KG1 (cell line): ENCODE measurements around the gene CD63.

Experiments used
- DNase-seq: peaks from one replicate; lab custom pipeline; 2025; lab: John Stamatoyannopoulos, UW

CD63 gene

DNA sequence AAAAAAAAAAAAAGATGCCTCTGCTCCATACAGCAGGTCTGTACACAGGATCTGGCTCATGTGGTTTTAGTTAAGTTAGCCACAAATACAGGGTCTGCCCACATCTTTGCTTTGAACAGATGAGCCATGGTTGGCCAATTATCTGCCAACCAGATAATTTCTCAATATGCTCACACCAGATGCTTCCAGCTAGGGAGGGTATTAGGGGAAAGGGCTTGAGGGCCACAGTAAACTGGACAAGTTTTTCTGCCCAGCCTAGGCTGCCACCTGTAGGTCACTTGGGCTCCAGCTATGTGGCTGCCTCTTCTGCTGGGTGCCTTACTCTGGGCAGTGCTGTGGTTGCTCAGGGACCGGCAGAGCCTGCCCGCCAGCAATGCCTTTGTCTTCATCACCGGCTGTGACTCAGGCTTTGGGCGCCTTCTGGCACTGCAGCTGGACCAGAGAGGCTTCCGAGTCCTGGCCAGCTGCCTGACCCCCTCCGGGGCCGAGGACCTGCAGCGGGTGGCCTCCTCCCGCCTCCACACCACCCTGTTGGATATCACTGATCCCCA is 7.8 kb downstream of the CD63 start:
- no peak for DNase-seq

DNA sequence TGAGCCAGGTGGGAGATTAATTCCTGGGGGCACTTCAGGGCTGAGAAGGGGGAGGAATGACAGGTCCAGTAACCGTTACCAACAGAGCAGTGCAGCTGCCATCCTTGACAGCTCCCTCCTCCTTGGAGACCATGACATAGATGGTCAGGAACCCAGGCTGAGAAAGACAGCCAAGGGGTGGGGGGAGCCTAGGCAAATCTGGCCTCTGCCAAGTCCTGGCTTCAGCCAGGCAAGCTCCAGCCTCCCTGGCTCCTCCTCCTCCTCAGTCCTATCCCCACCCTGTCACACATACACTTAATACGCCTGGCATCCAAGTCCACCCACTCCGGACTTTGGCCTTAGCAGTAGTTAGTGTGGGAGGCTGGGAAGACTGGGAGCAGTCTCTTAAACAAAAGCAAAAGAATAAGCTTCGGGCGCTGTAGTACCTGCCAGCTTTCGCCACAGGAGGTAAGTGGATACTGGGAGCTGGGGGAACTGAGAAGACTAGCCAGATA is 8.7 kb downstream of the CD63 start, which contains the start of gene RDH5:
RDH5 (plus strand) TSS at position 323 of the 494 bp plus-strand sequence. CDS start 792 bp downstream, outside the sequence.
- no peak for DNase-seq

DNA sequence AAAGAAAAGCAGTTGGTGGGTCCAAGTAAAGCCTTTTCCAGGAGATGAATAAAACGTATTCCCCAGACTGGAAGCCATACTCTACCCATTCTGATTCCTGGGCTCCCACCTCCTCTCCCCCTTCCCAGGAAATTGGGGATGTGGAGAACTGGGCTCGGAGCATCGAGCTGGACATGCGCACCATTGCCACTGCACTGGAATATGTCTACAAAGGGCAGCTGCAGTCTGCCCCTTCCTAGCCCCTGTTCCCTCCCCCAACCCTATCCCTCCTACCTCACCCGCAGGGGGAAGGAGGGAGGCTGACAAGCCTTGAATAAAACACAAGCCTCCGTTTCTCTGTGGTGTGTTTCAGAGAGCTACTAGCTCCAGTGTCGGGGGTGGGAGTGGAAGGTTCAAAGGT is 9.4 kb downstream of the CD63 start:
- DNase-seq, result no peak

DNA sequence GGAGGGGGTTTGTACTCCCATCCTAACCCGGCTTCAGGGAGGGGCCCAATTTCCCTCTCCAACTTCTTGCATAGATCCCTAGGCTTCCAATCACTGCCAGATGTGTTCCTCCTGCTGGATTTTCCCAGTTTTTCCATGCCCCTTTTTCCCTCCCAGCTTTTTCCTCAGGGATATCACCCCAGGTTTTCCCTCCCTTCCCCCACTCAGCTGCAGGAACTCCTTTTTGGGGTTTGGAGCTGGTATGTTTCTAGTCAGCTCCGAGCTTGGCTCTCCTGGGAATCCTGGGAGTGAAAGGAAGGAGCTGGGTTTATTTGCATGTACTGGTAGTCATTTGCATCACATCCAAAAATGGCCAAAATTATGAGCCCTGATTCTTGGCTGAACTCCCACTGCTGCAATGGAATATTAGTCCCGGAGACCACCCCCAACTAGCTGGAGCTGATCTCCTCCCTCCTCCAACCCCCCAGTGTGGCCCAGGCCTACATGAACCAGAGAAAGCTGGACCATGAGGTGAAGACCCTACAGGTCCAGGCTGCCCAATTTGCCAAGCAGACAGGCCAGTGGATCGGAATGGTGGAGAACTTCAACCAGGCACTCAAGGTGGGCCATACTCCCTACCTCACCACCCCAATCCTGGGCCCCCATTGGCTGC is 10.1 kb downstream of the CD63 start:
- DNase-seq, result no peak

DNA sequence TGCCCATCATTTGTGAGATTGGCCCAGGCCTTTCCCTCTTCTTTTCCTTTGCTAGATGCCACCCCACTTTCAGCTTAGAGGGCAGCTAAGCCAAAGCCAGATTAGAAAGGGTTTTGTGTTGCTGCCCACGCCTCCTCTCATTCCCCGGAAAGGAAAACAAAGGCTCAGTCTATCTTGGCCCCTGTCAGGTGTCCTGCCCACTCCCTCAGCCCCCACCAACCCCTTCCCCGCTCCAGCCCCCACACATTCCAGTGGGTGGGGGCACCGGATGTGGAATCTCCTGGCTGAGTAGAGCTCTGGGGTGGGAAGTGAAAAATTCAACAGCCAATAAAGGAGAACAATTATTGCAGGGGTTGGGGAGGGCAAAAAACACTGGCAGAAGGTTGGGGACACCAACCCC is 10.8 kb downstream of the CD63 start:
- DNase-seq, result no peak

DNA sequence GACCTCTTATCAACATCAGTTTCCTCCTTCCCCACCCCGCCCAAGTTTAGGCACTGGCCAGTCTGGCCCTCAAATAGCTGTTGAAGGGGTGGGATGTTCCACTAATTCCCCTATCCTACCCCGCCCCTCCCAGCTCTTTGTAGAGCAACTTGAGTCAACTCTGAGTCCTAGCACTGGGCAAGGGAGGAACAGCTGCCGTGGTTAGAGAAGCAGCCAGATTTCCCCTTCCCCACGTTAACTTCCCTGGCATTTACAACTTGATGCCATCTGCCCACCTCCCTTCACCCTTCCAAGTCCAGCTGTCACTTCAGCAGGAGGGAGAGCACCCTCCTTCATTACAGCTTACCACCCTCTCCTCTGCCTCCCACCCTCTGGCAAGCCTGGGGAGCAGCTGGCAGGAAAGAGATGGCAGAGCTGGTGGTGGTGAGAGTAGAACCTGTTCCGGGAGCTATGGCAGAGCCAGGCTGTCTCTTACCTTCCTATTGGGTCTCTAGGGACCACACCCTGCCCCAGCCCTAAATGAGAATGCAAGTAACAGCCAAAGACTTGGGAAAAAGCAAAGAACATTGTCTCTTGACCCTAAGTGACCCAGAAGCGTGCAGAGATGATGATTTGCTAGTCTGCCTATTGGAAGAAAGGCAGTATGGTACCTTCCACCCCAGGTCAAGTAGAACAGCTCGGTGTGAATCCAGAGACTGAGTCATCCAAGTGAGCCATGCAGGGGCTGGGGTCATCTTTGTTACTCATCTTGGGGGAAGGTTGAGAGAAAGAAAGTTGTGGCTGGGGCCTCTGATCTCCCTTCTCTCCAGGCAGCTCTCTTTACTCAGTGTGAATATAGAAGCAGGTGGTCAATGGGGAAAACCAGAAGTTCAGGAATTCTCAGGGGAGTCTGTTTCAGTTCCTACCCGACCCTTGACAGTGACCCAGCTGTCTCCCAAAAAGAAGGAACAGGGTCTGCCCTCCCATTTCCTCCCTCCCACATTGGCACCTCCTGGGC is 11.5 kb downstream of the CD63 start:
- no peak for DNase-seq

DNA sequence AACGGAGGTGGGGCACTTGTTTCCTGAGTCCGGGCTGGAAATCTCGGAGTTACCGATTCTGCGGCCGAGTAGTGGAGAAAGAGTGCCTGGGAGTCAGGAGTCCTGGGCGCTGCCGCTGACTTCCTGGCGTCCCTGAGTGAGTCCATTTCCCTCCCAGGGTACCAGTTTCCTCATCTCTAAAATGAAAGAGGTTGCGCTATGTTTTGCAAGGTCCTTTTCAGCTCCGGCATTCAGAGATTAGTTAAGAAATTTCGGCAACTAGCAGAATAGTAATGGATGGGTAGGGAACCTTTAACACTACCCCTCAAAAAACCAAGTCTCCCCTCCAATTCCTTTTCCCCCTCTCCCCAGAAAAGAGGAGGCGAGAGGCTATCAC is 12.2 kb downstream of the CD63 start:
- DNase-seq, result no peak

DNA sequence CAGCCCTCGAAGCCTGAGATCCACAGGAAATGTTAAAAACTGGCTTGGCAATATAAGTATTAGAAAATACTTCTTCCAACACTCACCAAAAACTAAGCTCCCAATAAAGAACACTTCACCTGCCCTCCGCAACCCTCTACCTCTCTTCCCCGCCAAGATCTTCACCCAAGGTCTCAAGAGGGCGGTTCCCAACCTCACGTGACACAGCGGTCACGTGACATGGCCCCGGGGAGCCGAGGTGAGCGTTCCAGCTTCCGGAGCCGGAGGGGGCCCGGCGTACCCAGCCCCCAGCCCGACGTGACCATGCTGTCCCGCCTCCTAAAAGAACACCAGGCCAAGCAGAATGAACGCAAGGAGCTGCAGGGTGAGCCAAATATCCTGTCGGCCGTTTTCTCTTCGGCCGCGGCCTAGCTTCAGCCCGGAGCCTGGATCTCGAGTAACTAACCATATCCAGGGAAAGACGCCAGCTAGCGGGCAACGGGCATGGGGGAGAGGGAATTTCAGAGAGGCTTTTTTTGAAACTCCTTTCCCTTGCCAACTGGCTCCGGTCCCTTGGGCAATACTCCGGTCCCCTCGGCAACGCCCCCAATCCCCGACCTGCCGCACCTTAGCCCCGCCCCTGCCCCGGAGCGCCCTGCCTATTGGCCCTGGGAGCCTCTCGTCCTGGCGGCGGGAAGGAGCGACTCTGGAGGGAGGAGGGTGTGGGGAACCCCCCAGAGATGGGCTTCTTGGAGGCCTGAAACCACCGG is 12.8 kb downstream of the CD63 start, which contains the start of gene BLOC1S1:
BLOC1S1 (plus strand) TSS at position 214 of the 749 bp plus-strand sequence; CDS start at position 220, 6 bp downstream.
- peak; percentile 35 for DNase-seq

DNA sequence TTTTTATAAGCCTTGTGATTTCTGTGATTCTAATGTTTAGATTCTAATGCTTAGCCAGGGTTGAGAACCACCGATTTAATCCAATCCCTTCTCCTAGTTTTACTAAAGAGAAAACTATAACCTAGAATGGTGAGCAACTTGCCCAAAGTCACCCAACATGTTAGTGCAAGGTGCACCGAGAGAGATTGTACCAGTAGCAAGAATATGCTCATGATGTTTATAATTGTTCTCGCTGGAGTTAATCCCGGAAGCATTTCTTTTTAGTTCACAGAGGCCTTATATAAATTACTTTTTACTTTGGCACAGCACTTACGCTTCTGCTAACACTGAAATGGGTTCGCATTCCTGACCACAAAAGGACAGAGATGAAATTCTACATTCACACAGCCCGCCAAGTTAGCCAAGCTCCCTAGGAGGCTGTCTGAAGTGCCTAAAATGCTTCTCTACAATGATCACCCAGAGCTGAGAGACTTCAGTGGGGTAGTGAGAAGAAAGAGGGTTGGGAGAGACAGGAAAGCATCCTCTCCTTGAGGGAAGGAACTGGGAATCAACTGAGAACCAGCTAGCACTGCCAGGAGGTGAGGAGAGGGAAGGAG is 13.5 kb downstream of the CD63 start:
- DNase-seq, result no peak

DNA sequence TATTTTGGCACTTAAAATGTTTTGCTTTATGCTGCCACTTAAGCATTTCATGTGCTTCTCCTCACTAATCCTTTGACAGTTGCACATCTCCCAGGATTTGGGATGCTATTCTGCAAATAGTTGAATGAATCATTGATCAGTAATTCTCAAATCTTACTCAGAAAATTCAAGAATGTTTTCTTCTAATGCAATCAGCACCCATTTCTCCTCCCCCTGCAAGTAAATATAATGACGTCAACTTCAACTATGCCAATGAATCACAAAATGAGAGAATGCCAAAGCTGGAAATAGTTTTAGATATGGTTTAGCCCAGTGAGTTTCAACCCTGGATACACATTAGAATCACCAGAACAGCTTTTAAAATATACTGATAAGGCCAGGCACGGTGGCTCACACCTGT is 15.1 kb downstream of the CD63 start:
- no peak for DNase-seq

DNA sequence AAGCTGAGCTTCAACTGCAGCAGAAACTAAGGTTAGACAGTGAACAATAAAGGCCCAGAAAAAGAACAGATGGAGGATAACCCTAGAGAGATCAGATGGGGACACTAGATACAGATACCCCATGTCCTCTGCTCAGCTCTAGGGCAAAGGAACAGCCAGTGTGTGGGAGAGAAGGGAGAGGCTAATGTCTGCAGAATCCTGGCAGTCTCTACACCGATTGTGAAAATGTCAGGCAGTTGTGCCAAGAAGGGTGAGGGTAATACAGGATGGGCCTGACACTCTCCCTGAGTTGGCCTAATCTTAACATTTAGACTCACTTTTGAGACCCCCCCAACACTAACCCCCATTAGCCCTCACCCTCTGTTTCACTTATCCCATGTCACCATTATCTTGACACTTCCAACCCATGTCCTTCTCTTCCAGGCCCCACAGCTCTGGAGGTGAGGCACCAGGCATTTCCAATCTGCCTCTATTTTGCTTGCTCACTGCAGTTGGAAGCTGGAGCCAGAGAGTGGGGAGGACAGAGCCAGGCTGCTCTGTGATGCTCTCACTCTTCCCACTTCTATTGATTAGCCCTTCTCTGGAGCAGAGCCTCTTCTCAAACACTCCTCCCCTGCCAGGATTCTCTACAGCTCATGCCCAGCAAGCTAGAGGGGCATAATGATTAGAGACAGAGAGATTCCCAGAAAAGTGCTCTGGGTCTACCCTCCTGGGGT is 16.0 kb downstream of the CD63 start:
- DNase-seq, result no peak

DNA sequence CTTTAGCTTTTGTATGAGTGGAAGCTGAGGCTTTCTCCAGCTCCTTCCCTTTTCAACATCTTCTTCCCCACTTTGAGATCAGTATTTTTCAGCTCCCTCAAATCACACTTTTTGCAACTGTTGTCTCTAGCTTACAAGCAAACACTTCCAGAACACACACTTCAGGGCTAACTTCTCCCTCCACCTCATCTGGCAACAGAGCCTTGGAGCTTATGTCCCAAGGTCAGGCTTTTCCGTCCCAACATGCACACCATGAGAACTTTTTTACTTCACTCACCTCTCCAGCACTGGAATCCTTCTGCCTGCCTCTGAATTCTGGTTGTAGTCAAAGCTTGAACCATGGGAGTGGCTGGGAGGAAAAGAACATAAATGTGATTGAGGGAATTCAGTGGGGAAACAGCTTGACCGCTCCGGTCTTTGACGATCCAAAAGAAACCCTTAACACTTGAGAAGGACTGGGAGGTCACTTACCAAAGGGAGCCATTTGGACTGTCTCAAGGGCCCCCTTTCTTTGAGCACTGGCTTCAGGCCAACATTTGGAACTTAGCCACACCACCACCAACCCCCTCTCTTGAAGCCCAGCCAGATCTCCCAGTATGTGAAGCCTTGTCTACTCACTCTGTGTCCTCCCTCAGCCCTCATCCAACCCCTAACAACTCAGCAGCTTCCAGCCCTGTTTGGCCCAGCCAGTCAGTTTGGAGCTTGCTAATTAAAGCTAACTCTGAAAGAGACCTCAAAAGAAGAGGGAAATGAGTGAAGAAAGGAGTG is 16.8 kb downstream of the CD63 start:
- DNase-seq, result no peak

DNA sequence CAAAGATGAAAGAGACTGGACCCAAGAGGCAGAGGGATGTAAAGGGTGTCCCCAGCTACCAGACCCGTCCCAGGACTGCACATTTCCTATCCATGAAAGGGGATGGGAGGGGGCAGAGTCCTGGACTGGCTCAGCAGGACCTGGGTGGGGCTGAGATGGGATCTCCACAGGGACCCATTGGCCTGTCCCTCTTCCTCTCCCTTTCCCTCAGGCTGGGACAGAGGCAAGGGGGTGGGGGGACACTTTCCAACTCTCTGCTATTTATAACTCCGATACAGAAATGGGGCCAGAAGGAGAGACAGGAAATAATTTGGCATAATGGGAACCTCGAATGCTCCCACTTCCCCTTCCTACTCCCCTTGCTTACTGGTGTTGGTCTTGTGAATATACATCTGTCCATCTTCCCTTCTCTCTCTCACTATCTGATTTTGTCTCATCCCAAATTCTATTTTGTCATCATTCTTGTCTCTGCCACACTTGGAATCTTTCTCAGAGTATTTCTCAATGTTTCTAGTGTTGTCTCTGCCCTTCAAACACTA is 20.0 kb downstream of the CD63 start:
- DNase-seq, result no peak

DNA sequence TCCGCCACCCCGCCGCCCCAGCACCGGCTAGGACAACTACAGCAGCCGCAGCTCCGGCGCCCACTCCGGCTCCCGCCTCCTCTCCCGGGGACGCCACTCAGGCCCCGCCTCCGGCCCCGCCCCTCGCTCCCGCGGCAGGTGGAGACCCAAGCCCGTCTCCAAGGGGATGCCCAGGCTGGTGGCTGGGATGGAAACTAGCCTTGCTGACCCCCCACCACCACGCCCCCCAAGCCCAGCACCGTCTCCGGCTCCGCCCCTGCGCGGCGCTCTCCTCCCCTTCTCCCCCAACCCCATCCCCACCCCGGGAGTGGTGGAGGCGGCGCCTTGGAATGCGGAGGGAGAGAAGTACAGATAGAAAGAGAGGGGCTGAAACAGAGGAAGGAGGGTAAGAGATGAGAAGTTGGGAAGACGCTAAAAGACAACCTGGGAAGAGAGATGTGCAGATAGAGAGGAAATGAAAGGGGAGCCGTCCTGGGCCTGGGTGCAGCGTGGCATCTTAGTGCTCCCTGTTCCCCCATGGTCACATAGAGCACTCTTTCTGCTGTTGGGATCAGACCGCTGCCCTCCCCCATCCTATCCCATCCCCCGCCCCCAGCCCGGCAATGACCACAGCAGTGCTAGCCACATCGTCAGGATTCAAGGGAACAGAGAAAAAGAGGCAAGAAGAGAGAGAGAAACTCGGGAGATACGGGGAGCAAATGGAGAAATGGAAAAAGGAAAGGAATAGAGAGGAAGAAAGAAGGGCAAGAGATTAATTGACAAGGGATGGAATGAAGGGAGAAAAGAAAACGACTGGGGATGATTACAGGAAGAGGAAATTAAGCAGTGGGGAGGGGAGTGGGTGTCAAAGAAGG is 20.7 kb downstream of the CD63 start, which contains the start of gene ITGA7:
ITGA7 (minus strand) TSS at position 64 of the 854 bp plus-strand sequence. CDS start 222 bp downstream, outside the sequence.
- DNase-seq, result no peak

DNA sequence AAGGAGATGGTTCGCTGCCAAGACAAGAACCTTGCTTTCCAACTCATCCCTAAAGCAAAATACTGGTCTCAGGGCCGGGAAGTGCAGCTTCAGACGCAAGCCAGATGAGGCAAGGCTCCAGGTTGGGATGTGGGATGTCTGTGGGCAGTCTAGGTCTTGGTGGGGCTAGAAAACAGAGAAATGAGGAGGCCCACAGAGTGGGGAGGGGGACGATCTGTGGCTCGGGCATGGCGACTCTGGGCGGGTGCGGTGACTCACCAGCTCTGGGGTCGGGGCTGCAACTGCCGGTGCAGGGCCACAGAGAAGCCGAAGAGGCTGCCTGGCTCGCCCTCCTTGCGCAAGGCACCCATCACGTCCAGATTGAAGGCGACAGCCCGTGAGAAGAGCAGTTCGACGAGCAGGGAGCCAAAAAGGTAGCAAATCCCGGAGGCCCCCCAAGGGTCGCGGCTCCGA is 21.6 kb downstream of the CD63 start:
- no peak for DNase-seq

DNA sequence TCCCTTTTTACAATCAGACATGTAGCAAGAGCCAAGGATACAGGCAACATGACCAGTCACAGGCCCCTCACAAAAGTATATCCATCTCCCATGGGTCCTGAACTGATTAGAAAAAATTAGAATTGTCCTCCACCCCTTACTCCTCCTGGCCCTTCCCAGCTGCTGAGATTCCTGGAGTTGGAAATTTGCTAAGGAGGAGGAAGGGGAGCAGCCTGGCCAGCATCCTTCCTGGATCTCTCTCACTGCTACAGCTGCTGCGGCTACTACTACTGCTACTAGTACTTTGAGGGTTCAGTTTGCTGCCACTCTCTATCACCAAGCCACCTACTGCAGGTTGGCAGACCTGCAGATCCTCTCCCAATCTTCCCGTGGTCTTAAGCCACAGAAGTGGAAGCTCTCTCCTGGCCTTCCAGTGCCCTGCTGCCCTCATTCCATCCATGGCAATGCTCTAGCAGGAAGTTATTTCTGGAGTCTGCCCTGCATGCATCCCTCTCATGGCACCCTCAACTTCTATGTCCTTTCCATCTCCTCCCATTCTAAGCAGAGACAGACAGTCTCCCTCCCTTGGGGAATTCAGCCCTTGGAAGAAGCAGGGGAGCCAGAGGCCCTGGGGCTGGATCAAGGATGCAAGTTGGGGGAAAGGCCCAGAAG is 22.1 kb downstream of the CD63 start:
- DNase-seq, result no peak

DNA sequence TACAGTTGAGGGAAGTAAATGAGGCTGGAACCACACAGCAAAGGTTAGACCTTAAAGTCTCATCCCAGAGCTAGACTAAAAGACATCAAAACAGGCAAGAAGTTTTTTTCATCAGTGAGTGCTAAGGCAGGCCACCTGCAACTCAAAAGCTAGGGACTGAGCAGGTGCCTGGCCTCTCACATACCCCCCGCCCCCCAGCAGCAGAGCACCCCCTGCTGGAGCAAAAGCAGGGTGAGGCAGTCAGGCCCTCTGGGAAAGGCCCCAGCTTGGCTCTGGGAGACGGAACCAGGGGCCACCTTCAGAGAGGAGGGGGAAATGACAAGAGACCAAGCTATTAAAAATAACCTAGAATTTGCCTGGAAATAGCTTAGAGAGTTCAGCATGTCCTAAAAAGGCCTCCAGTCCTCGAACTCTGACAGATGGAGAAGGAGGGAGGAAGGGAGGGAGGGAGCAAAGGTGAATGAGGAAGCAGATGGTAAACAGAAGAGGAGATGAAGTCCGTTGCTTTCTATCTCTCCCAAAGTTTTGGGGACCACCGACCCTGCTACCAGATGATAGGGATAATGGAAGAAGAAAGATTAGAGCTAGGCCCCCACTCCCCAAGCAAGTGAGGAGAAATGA is 22.9 kb downstream of the CD63 start:
- no peak for DNase-seq
